VCaP (cell line): ENCODE data around the gene TRIM7.
"Not testable (repeated sequence)": the region's sequence is repeated elsewhere in the genome, so short reads cannot be mapped to it uniquely, and the experiment has no call there.

Source experiments
- H3K27ac ChIP-seq: fragments of 450-650 bp; 2 replicates; pipeline ENCODE4 v1.5.1; 2017
- TF ChIP-seq, protein P1 (sequence below): fragments of 450-650 bp; conservative IDR thresholded peaks from 2 replicates; pipeline ENCODE4 v1.5.1; 2017; ENCODE audit warnings: mild to moderate bottlenecking, moderate library complexity

The TRIM7 gene

GRCh38 chr5:181153814-181154213, 51.2 kb downstream of the TRIM7 start:
- no peak overlapping the region for H3K27ac ChIP-seq
- TF ChIP-seq, protein P1, sequence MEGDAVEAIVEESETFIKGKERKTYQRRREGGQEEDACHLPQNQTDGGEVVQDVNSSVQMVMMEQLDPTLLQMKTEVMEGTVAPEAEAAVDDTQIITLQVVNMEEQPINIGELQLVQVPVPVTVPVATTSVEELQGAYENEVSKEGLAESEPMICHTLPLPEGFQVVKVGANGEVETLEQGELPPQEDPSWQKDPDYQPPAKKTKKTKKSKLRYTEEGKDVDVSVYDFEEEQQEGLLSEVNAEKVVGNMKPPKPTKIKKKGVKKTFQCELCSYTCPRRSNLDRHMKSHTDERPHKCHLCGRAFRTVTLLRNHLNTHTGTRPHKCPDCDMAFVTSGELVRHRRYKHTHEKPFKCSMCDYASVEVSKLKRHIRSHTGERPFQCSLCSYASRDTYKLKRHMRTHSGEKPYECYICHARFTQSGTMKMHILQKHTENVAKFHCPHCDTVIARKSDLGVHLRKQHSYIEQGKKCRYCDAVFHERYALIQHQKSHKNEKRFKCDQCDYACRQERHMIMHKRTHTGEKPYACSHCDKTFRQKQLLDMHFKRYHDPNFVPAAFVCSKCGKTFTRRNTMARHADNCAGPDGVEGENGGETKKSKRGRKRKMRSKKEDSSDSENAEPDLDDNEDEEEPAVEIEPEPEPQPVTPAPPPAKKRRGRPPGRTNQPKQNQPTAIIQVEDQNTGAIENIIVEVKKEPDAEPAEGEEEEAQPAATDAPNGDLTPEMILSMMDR, result no peak

DNA sequence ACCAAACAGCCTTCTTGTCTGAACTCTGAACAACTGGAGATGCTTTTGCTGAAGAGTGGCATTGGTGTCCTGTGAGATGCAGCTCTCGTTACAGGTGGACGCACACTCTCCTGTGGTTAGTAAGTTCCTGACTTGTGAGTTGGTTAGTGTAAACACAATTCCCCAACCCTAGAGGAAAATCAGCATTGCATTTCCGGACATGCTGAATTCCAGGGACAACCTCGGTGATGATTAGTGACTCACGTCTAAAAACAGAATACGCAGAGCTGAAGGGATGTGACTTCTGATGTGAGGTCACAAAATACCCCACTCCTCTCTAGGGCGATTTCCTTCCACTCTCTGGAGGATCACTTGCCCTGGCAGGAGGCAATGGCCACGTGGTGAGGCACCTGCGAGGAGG, 52.6 kb downstream of the TRIM7 start:
- no peak overlapping the region; the same call in 1 of the 2 replicates for H3K27ac ChIP-seq
- TF ChIP-seq, protein P1, result no peak

DNA sequence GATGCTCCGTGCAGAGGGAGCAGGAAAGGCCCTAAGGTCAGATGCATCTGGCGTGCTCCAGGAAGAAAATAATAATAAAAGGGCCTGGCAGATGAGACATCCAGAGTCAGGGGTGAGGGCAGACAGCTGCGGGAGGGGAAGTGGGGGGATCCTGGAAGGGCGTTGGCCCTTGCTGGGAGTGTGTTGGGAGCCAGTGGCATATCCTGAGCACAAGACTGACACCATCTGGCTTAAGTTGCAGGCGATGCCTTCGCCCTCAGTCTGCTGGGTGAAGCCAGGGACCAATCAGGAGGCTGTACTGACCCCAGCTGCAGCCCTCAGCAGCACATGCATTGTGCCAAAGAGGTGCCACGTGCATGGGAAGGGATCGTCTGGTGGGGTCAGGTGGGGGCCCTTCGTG, 53.9 kb downstream of the TRIM7 start:
- TF ChIP-seq, protein P1, result no peak
- H3K27ac ChIP-seq, result no peak overlapping the region

GRCh38 chr5:181149806-181150733, 54.9 kb downstream of the TRIM7 start:
- TF ChIP-seq, protein P1, result no peak
- H3K27ac ChIP-seq, result no peak overlapping the region

- TF ChIP-seq, protein P1, result no peak
- H3K27ac ChIP-seq, result no peak overlapping the region
Observed at GRCh38 chr5:181149355-181149754, 55.6 kb downstream of the TRIM7 start.

DNA sequence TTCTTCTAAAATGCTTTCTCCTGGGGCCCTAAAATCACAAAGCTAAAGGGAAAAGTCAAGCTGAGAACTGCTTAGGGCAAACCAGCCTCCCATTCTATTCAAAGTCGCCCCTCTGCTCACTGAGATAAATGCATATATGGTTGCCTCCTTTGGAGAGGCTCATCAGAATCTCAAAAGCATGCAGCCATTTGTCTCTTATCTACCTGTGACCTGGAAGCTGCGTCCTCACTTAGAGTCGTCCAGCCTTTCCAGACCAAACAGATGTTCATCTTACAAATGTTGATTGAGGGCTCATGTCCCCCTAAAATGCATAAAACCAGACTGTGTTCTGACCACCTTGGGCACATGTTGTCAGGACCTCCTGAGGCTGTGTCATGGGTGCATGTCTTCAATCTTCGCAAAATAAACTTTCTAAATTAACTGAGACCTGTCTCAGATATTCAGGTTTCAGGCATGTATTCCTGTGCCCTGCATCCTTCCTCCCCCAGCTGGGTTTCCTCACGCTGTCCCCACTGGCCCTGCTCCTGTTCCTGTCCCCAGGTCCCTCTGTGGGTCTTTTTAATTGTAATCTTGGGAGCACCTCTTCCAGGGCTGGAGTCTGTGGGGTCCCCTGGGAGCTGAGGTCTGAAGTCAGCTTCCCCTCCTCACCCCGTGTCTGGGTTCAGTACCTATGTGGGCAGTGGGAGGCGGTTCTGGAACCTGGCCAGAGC, 57.9 kb downstream of the TRIM7 start, which contains the start of gene OR2V2:
Gene OR2V2, plus strand, starts transcription at position 660 of the 710 bp plus-strand sequence. CDS start 7,357 bp downstream, outside the sequence.
- H3K27ac ChIP-seq, result not testable (repeated sequence)

- no peak overlapping the region for H3K27ac ChIP-seq
- TF ChIP-seq, protein P1, result no peak
Observed at GRCh38 chr5:181145133-181145532, 59.9 kb downstream of the TRIM7 start.
